Gastroesophageal sphincter (tissue), 4 donors: ENCODE measurements around the gene PBRM1. TPM values are rescaled to one million over a fixed set of nuclear protein-coding genes. Genes with fewer than 3 reads are reported as not detected.
A peak's percentile ranks its signal among the peaks of the same experiment; 100 is the strongest.

ENCODE experiments used
- ATAC-seq: fragments of 150-250 bp; one replicate; pipeline ENCODE4 v1.9.1; 2016; ENCODE audit warnings: mild to moderate bottlenecking, moderate library complexity
- H3K27ac ChIP-seq, 4 donors: fragments of 200-600 bp; sonication (generic) in 3 of 4; 1 replicate in 3 of 4; 2 replicates in 1 of 4; pipeline ENCODE4 v1.5.1; 2016 to 2019
- H3K27me3 ChIP-seq: fragments of 200-600 bp; sonication (generic); one replicate; pipeline ENCODE4 v1.5.1; 2019
- H3K36me3 ChIP-seq, 2 donors: fragments of 200-600 bp; sonication (generic); one replicate each; pipeline ENCODE4 v1.5.1; 2019; ENCODE audit warnings: control low read depth in 1 of 2
- H3K4me1 ChIP-seq, 3 donors: fragments of 200-600 bp; sonication (generic); 1 replicate in 2 of 3; 2 replicates in 1 of 3; pipeline ENCODE4 v1.5.1; 2016 to 2019; ENCODE audit warnings: control low read depth in 2 of 3
- H3K4me3 ChIP-seq, 2 donors: fragments of 200-600 bp; sonication (generic); one replicate each; pipeline ENCODE4 v1.5.1; 2019; ENCODE audit warnings: mild to moderate bottlenecking in 1 of 2, moderate library complexity in 1 of 2
- H3K9me3 ChIP-seq, 3 donors: fragments of 200-600 bp; sonication (generic); one replicate each; pipeline ENCODE4 v1.5.1; 2017 to 2019; ENCODE audit warnings: control low read depth in 2 of 3
- CTCF ChIP-seq, 4 experiments: fragments of 200-600 bp in 2 of 4; fragments of 450-650 bp in 2 of 4; sonication (generic) in 1 of 4; IDR thresholded peaks; one replicate each; pipeline ENCODE4 v1.5.1; 2017 to 2019; ENCODE audit warnings: antibody characterized with exemption in 4 of 4, mild to moderate bottlenecking in 2 of 4, moderate library complexity in 2 of 4
- EP300 ChIP-seq: sonication (generic); formaldehyde crosslinking; IDR thresholded peaks from one replicate; pipeline ENCODE4 v1.6.1; 2017; ENCODE audit warnings: antibody characterized with exemption, mild to moderate bottlenecking
- POLR2A ChIP-seq, 2 donors: fragments of 450-650 bp; IDR thresholded peaks; one replicate each; pipeline ENCODE4 v1.6.1; 2017; ENCODE audit warnings: antibody characterized with exemption in 2 of 2, mild to moderate bottlenecking in 2 of 2, moderate library complexity in 1 of 2
- POLR2AphosphoS5 ChIP-seq: sonication (generic); formaldehyde crosslinking; IDR thresholded peaks from one replicate; pipeline ENCODE4 v1.6.1; 2017; ENCODE audit warnings: antibody characterized with exemption
- WGBS, 2 donors: methylation state at CpG; one replicate each; pipeline ENCODE4 v1.1.5; 2018; ENCODE audit warnings: low coverage in 1 of 2; 5-methylcytosine and 5-hydroxymethylcytosine counted together
- total RNA-seq, 4 donors: library from RNA; depleted of rRNA; stranded (reverse); fragments of >200 nt; gene quantifications; one replicate each; pipeline ENCODE4 v1.1.0, GENCODE V29; 2016

PBRM1 gene
- total RNA-seq, 4 donors from 2014 or later = 73.9 to 105 (median 98.4) TPM

GRCh38 chr3:52703341-52703740 lies 17.6 kb upstream of the PBRM1 start:
- Histone ChIP-seq H3K4me1 (peaks cover 4 to 57% (median 22%) of the 10 kb centered on the region in 3 donors), H3K27me3 (no peaks in the 10 kb centered on the region), H3K4me3 (no peak overlapping the region), H3K9me3 (no peaks in the 10 kb centered on the region), H3K27ac (peak overlapping the region in 2 of 4 donors; percentile 94), H3K36me3 (peaks cover 0 to 28% of the 10 kb centered on the region in 2 donors)
- TF ChIP-seq POLR2A (IDR thresholded peaks at IDR 0.05) (no peak), POLR2AphosphoS5 (no peak), CTCF (IDR thresholded peaks at IDR 0.05) (no peak), EP300 (no peak)
- 73 to 86% methylated on average over 4 of the region's 7 CpGs for WGBS, 2 donors
- no peak for ATAC-seq

- peaks cover 23 to 75% of the 10 kb centered on the region in 2 donors for H3K36me3 ChIP-seq
- H3K4me3 ChIP-seq = no peak overlapping the region
- no peak overlapping the region for H3K27ac ChIP-seq
- WGBS, 2 donors = 85 to 94% methylated on average over 3 to 4 of the region's 4 CpGs
- H3K9me3 ChIP-seq = no peaks in the 10 kb centered on the region
- H3K4me1 ChIP-seq = peaks cover 0 to 13% (median 0%) of the 10 kb centered on the region in 3 donors
- ATAC-seq = no peak
- H3K27me3 ChIP-seq = no peaks in the 10 kb centered on the region
- TF ChIP-seq POLR2AphosphoS5 = no peak
- TF ChIP-seq EP300 = no peak
- TF ChIP-seq CTCF (IDR thresholded peaks at IDR 0.05) = no peak
- TF ChIP-seq POLR2A (IDR thresholded peaks at IDR 0.05) = no peak
These were observed 11.9 kb upstream of the PBRM1 start for GRCh38 chr3:52697632-52697965.

GRCh38 chr3:52696830-52697631 lies 11.3 kb upstream of the PBRM1 start:
- no peak overlapping the region for H3K27ac ChIP-seq
- peaks cover 0 to 7% (median 0%) of the 10 kb centered on the region in 3 donors for H3K4me1 ChIP-seq
- TF ChIP-seq CTCF (IDR thresholded peaks at IDR 0.05) (no peak), POLR2AphosphoS5 (no peak), EP300 (no peak), POLR2A (IDR thresholded peaks at IDR 0.05) (no peak)
- WGBS, 2 donors = 72 to 75% methylated on average over 2 of the region's 2 CpGs
- ATAC-seq = no peak
- no peak overlapping the region for H3K4me3 ChIP-seq
- no peaks in the 10 kb centered on the region for H3K9me3 ChIP-seq
- peaks cover 23 to 81% of the 10 kb centered on the region in 2 donors for H3K36me3 ChIP-seq
- no peaks in the 10 kb centered on the region for H3K27me3 ChIP-seq

- Histone ChIP-seq H3K27ac (no peak overlapping the region), H3K4me1 (peaks cover 0 to 7% (median 0%) of the 10 kb centered on the region in 3 donors), H3K9me3 (no peaks in the 10 kb centered on the region), H3K27me3 (no peaks in the 10 kb centered on the region), H3K36me3 (peaks cover 24 to 91% of the 10 kb centered on the region in 2 donors), H3K4me3 (no peak overlapping the region)
- ATAC-seq = no peak
- WGBS, 2 donors = 69 to 73% methylated on average over 3 to 4 of the region's 4 CpGs
- no peak for TF ChIP-seq POLR2A (IDR thresholded peaks at IDR 0.05)
- TF ChIP-seq EP300 = no peak
These were observed 10.3 kb upstream of the PBRM1 start for GRCh38 chr3:52695798-52696671.

- no peaks in the 10 kb centered on the region for H3K4me1 ChIP-seq
- H3K27me3 ChIP-seq = no peaks in the 10 kb centered on the region
- H3K36me3 ChIP-seq = peaks cover 28 to 100% of the 10 kb centered on the region in 2 donors
- H3K27ac ChIP-seq = no peak overlapping the region
- WGBS, 2 donors = 62 to 78% methylated on average over 7 of the region's 7 CpGs
- no peak for ATAC-seq
- no peaks in the 10 kb centered on the region for H3K9me3 ChIP-seq
- no peak for TF ChIP-seq CTCF (IDR thresholded peaks at IDR 0.05)
- TF ChIP-seq POLR2AphosphoS5 = no peak
- no peak for TF ChIP-seq EP300
- no peak for TF ChIP-seq POLR2A (IDR thresholded peaks at IDR 0.05)
- no peak overlapping the region for H3K4me3 ChIP-seq
These were observed 8.9 kb upstream of the PBRM1 start for GRCh38 chr3:52694528-52695189.
